ENCODE data around the gene FAM20C. TPM values are rescaled to one million over a fixed set of nuclear protein-coding genes. Genes with fewer than 3 reads are reported as not detected.
A peak's percentile ranks its signal among the peaks of the same experiment; 100 is the strongest.

The FAM20C gene
- total RNA-seq, 1 donor from 2014 or later: 14.6 TPM

GRCh38 chr7:214410-215212, 22.2 kb downstream of the FAM20C start:
- Histone ChIP-seq H3K9ac (ENCODE audit: low read depth in 1 of 3, low read length in 3 of 3) (peak overlapping the region in 2 of 3 donors; percentile 50 to 57), H3K9me3 (ENCODE audit: control insufficient read depth in 3 of 3, low read length in 3 of 3) (no peaks in the 10 kb centered on the region), H3K27ac (ENCODE audit: low read depth, low read length) (no peak overlapping the region), H3K4me3 (ENCODE audit: low read length in 3 of 3) (no peak overlapping the region), H3K4me1 (ENCODE audit: control insufficient read depth in 3 of 3, insufficient read depth in 3 of 3, low read length in 3 of 3) (peaks cover 12 to 19% (median 17%) of the 10 kb centered on the region in 3 donors), H3K27me3 (ENCODE audit: control insufficient read depth in 3 of 3, insufficient read depth in 3 of 3, low read length in 3 of 3) (no peaks in the 10 kb centered on the region), H3K36me3 (ENCODE audit: control insufficient read depth in 3 of 3, insufficient read depth in 3 of 3, low read length in 3 of 3) (peaks cover 0 to 13% (median 7%) of the 10 kb centered on the region in 3 donors)

- Histone ChIP-seq H3K27ac (ENCODE audit: low read depth, low read length) (peak overlapping the region; percentile 73), H3K9me3 (ENCODE audit: control insufficient read depth in 3 of 3, low read length in 3 of 3) (no peaks in the 10 kb centered on the region), H3K27me3 (ENCODE audit: control insufficient read depth in 3 of 3, insufficient read depth in 3 of 3, low read length in 3 of 3) (no peaks in the 10 kb centered on the region), H3K36me3 (ENCODE audit: control insufficient read depth in 3 of 3, insufficient read depth in 3 of 3, low read length in 3 of 3) (peaks cover 0 to 5% (median 4%) of the 10 kb centered on the region in 3 donors), H3K9ac (ENCODE audit: low read depth in 1 of 3, low read length in 3 of 3) (peak overlapping the region in 2 of 3 donors; percentile 6 to 62), H3K4me3 (ENCODE audit: low read length in 3 of 3) (no peak overlapping the region), H3K4me1 (ENCODE audit: control insufficient read depth in 3 of 3, insufficient read depth in 3 of 3, low read length in 3 of 3) (peaks cover 12 to 29% (median 21%) of the 10 kb centered on the region in 3 donors)
These were observed 24.3 kb downstream of the FAM20C start for GRCh38 chr7:216360-217300.

- peak overlapping the region in 1 of 3 donors; percentile 3 for H3K9ac ChIP-seq (ENCODE audit: low read depth in 1 of 3, low read length in 3 of 3)
- H3K27ac ChIP-seq (ENCODE audit: low read depth, low read length): no peak overlapping the region
- H3K36me3 ChIP-seq (ENCODE audit: control insufficient read depth in 3 of 3, insufficient read depth in 3 of 3, low read length in 3 of 3): peaks cover 0 to 5% (median 4%) of the 10 kb centered on the region in 3 donors
- no peak overlapping the region for H3K4me3 ChIP-seq (ENCODE audit: low read length in 3 of 3)
- H3K9me3 ChIP-seq (ENCODE audit: control insufficient read depth in 3 of 3, low read length in 3 of 3): no peaks in the 10 kb centered on the region
- peaks cover 12 to 31% (median 21%) of the 10 kb centered on the region in 3 donors for H3K4me1 ChIP-seq (ENCODE audit: control insufficient read depth in 3 of 3, insufficient read depth in 3 of 3, low read length in 3 of 3)
- no peaks in the 10 kb centered on the region for H3K27me3 ChIP-seq (ENCODE audit: control insufficient read depth in 3 of 3, insufficient read depth in 3 of 3, low read length in 3 of 3)
These were observed 25.4 kb downstream of the FAM20C start for GRCh38 chr7:217781-218180.

GRCh38 chr7:218316-218715, 25.9 kb downstream of the FAM20C start:
- Histone ChIP-seq H3K9me3 (ENCODE audit: control insufficient read depth in 3 of 3, low read length in 3 of 3) (no peaks in the 10 kb centered on the region), H3K9ac (ENCODE audit: low read depth in 1 of 3, low read length in 3 of 3) (no peak overlapping the region), H3K4me1 (ENCODE audit: control insufficient read depth in 3 of 3, insufficient read depth in 3 of 3, low read length in 3 of 3) (peaks cover 12 to 30% (median 21%) of the 10 kb centered on the region in 3 donors), H3K36me3 (ENCODE audit: control insufficient read depth in 3 of 3, insufficient read depth in 3 of 3, low read length in 3 of 3) (peaks cover 0 to 5% (median 4%) of the 10 kb centered on the region in 3 donors), H3K4me3 (ENCODE audit: low read length in 3 of 3) (no peak overlapping the region), H3K27ac (ENCODE audit: low read depth, low read length) (no peak overlapping the region), H3K27me3 (ENCODE audit: control insufficient read depth in 3 of 3, insufficient read depth in 3 of 3, low read length in 3 of 3) (no peaks in the 10 kb centered on the region)

- Histone ChIP-seq H3K4me3 (ENCODE audit: low read length in 3 of 3) (no peak overlapping the region), H3K9ac (ENCODE audit: low read depth in 1 of 3, low read length in 3 of 3) (peak overlapping the region in 1 of 3 donors; percentile 33), H3K36me3 (ENCODE audit: control insufficient read depth in 3 of 3, insufficient read depth in 3 of 3, low read length in 3 of 3) (peaks cover 0 to 5% (median 4%) of the 10 kb centered on the region in 3 donors), H3K4me1 (ENCODE audit: control insufficient read depth in 3 of 3, insufficient read depth in 3 of 3, low read length in 3 of 3) (peaks cover 12 to 24% (median 21%) of the 10 kb centered on the region in 3 donors), H3K27ac (ENCODE audit: low read depth, low read length) (no peak overlapping the region), H3K9me3 (ENCODE audit: control insufficient read depth in 3 of 3, low read length in 3 of 3) (no peaks in the 10 kb centered on the region), H3K27me3 (ENCODE audit: control insufficient read depth in 3 of 3, insufficient read depth in 3 of 3, low read length in 3 of 3) (no peaks in the 10 kb centered on the region)
These were observed 26.7 kb downstream of the FAM20C start for GRCh38 chr7:218896-219580.

- H3K4me3 ChIP-seq (ENCODE audit: low read length in 3 of 3): no peak overlapping the region
- no peak overlapping the region for H3K27ac ChIP-seq (ENCODE audit: low read depth, low read length)
- no peaks in the 10 kb centered on the region for H3K9me3 ChIP-seq (ENCODE audit: control insufficient read depth in 3 of 3, low read length in 3 of 3)
- H3K4me1 ChIP-seq (ENCODE audit: control insufficient read depth in 3 of 3, insufficient read depth in 3 of 3, low read length in 3 of 3): peaks cover 7 to 20% (median 16%) of the 10 kb centered on the region in 3 donors
- peak overlapping the region in 1 of 3 donors; percentile 33 for H3K9ac ChIP-seq (ENCODE audit: low read depth in 1 of 3, low read length in 3 of 3)
- no peaks in the 10 kb centered on the region for H3K27me3 ChIP-seq (ENCODE audit: control insufficient read depth in 3 of 3, insufficient read depth in 3 of 3, low read length in 3 of 3)
- H3K36me3 ChIP-seq (ENCODE audit: control insufficient read depth in 3 of 3, insufficient read depth in 3 of 3, low read length in 3 of 3): peaks cover 0 to 5% (median 4%) of the 10 kb centered on the region in 3 donors
These were observed 27.3 kb downstream of the FAM20C start for GRCh38 chr7:219581-220150.

GRCh38 chr7:220151-220841, 27.9 kb downstream of the FAM20C start:
- Histone ChIP-seq H3K27ac (ENCODE audit: low read depth, low read length) (no peak overlapping the region), H3K36me3 (ENCODE audit: control insufficient read depth in 3 of 3, insufficient read depth in 3 of 3, low read length in 3 of 3) (peaks cover 0 to 5% (median 4%) of the 10 kb centered on the region in 3 donors), H3K4me1 (ENCODE audit: control insufficient read depth in 3 of 3, insufficient read depth in 3 of 3, low read length in 3 of 3) (peaks cover 7 to 16% (median 12%) of the 10 kb centered on the region in 3 donors), H3K9me3 (ENCODE audit: control insufficient read depth in 3 of 3, low read length in 3 of 3) (no peaks in the 10 kb centered on the region), H3K4me3 (ENCODE audit: low read length in 3 of 3) (no peak overlapping the region), H3K27me3 (ENCODE audit: control insufficient read depth in 3 of 3, insufficient read depth in 3 of 3, low read length in 3 of 3) (no peaks in the 10 kb centered on the region), H3K9ac (ENCODE audit: low read depth in 1 of 3, low read length in 3 of 3) (peak overlapping the region in 1 of 3 donors; percentile 16)

- Histone ChIP-seq H3K9me3 (ENCODE audit: control insufficient read depth in 3 of 3, low read length in 3 of 3) (no peaks in the 10 kb centered on the region), H3K4me1 (ENCODE audit: control insufficient read depth in 3 of 3, insufficient read depth in 3 of 3, low read length in 3 of 3) (peaks cover 4 to 25% (median 8%) of the 10 kb centered on the region in 3 donors), H3K9ac (ENCODE audit: low read depth in 1 of 3, low read length in 3 of 3) (peak overlapping the region in 1 of 3 donors; percentile 33), H3K36me3 (ENCODE audit: control insufficient read depth in 3 of 3, insufficient read depth in 3 of 3, low read length in 3 of 3) (peaks cover 0 to 7% (median 4%) of the 10 kb centered on the region in 3 donors), H3K27ac (ENCODE audit: low read depth, low read length) (no peak overlapping the region), H3K27me3 (ENCODE audit: control insufficient read depth in 3 of 3, insufficient read depth in 3 of 3, low read length in 3 of 3) (no peaks in the 10 kb centered on the region), H3K4me3 (ENCODE audit: low read length in 3 of 3) (no peak overlapping the region)
These were observed 29.8 kb downstream of the FAM20C start for GRCh38 chr7:221978-222715.
